GM19193 (cell line): ENCODE results near the gene RPN2.

Source experiments
- POLR2A ChIP-seq: IDR thresholded peaks from 4 replicates; pipeline ENCODE4 v1.6.1; 2011; ENCODE audit not compliant: insufficient read depth, insufficient read length; ENCODE audit errors: extremely low read depth

Gene RPN2

DNA sequence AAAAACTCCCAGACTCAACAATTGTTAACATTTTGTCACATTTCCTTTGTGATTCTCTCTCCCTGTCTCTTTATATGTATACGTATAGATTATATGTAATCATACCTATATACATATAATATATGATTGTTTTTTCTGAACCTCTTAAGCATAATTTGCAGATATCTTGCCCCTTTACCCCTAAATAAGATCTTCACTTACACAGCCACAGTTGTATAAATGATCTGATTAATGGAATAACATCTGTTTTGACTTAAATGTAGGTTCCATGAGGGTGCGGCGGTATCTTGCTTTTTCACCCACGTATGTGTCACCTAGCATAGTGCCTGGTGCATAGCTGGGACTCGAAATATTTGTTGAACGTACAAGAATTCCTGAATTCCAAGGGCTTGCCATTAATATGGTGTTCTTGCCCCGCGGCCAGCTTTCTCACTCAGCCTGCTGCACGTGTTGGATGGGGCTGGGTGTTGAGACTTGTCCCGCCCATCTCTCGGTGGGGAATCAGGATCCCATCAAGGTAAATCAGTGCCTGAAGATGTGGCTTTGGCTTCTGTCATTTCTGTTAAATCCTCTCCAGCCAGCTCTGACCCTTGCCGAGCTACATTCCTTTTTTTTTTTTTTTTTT, 99.9 kb downstream of the RPN2 start:
- no peak for TF ChIP-seq POLR2A

DNA sequence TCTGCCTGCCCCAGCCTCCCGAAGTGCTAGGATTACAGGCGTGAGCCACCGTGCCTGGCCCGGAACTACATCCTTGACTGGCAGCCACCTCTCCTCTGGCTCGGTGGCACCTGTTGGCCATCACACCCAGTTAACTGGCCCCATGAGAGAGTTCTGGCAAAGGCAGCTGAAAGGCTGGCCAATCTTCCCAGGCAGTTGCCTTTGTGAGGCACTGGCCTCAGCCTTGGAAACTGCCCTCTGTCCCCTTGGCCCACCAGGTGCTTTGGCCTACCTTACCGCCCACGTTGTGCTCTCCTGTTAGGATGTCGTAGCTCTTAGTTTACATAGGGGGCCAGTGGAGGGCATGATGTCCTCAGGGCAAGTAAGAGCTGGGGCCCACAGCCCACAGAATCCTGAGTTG, 100.7 kb downstream of the RPN2 start:
- TF ChIP-seq POLR2A = no peak

DNA sequence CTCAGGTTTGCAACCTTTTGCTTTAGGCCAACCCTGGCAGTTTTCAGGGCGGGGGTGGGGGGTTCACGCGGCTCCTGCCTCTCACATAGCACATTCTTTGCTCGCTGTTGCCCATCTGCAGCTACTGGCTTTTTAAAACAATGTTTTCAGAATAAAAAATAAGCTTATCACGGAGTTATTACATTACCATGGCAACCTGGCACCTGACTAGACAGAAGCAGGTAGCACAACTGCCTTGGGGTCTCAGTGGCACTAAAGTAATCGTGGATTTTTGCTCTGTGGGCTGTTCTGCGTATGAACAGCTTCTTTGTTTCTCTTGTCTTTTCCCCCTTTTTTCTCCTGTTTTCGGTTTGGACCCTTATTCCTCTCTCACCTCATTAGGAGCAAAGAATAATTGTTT, 101.3 kb downstream of the RPN2 start:
- no peak for TF ChIP-seq POLR2A

DNA sequence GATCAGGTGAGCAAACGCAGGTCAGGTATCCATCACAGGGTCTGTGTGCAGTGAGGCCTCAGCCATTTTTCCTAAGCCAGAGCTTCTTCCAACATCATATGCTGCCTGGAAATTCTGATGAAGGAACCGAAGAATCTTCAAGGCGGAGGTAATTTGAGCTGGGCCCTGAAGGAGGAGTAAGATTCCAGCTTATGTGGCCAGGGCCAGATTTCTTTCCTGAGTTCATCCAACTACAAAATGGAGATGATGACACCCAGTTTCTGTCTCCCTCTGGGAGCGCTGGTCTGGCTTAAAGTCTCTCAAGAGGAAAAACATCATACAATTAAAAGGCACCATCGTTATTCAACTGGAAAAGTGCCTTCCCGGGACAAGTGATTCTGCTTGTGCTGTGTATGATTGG, 103.4 kb downstream of the RPN2 start:
- no peak for TF ChIP-seq POLR2A

DNA sequence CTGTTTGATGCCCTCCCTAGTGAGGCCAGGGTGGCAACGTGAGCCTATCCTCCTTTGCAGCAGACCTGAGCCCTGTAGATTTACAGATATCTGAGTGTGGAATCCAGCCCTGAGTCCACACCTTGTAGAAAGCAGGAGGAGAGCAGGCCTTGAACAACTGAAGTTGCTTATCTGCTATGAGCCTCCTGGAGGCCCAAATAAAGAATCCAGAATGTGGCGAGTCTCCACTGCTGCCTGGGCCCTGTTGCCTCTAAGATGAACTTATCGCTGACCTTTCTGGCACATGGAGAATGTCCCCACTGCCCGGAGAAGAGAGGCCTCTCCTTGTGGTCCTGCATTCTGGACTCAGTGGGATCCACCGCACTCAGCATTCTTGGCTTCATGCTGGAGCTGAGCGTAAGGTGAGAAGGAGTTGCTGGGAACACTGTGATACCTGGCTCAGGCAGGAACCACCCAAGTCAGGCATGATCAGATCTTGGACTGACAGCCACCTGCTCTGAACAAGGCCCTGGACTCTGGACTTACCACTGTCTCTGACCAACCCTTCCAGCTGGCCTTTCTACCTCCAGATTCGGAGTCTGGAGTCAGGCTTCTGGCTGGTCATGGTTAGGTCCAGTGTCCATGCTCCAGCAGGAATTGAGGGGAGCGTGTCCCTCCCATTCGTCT, 104.5 kb downstream of the RPN2 start:
- TF ChIP-seq POLR2A = no peak

DNA sequence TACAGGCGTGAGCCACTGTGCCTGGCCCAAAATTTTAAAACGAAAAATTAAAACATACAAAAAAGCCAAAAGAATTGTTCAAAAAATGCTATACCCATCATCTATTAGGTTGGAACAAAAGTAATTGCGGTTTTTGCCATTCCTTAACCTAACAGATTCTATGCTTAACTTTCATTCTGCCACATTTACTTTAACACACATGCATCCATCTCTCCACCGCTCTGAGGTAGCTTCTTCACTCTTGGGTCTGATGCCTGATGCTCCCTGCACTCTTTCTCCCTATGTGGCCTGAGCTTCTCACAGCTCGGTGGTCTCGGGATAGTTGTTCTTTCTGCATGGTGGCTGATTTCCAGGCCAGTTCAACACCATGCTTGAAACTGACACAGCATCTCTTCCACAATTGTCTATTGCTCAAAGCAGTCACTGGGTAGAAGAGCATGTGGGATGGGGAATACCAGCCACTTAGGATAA, 105.6 kb downstream of the RPN2 start:
- no peak for TF ChIP-seq POLR2A

DNA sequence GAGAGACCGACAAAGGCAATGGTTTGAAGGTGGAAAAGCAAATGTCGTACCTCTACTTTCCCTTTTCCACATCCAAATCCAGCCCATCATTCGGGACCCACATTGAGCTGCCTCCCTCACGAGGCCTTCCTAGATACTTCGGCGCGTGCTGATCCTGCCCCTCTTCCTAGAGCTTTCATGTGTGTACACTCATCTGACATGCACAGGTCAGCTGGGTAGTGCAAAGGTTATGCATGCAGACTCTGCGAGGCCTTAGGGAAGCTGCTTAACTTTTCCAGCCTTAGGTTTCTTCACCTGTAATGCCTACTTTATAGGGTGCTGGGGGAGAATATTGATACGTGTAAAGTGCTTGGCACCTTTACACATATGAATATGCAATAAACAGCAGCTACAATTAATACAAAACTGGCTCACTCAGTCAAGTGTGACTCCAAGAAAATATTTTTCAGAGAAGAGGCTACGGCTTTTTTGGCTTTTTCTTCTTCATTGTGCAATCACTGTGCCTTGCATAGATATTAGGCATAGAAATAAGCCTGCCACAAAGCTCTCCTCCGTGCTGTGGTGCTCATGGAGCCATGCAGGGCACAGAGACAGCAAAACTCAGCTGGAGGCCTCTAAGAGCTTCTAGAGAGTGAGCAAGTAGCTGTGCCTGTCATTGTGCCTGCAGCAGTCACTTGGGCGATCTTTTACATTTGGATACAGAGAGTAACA, 106.7 kb downstream of the RPN2 start:
- no peak for TF ChIP-seq POLR2A

DNA sequence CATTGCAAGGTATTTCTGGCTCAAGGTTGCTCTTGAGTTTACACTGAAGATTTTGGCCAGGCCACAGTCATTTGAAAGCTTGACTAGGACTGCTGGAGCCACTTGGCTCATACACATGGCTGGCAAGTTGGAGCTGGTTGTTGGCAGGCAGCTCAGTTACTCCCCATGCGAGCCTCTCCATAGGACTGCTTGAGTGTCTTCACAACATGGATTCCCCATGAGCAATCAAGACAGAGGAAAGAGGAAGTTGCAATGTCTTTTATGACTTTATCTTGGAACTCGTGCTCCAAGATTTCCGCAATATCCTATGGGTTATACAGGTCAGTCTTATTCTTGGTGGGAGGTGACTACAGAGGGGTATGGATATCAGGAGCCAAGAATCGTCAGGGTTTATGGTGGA, 109.0 kb downstream of the RPN2 start:
- no peak for TF ChIP-seq POLR2A

DNA sequence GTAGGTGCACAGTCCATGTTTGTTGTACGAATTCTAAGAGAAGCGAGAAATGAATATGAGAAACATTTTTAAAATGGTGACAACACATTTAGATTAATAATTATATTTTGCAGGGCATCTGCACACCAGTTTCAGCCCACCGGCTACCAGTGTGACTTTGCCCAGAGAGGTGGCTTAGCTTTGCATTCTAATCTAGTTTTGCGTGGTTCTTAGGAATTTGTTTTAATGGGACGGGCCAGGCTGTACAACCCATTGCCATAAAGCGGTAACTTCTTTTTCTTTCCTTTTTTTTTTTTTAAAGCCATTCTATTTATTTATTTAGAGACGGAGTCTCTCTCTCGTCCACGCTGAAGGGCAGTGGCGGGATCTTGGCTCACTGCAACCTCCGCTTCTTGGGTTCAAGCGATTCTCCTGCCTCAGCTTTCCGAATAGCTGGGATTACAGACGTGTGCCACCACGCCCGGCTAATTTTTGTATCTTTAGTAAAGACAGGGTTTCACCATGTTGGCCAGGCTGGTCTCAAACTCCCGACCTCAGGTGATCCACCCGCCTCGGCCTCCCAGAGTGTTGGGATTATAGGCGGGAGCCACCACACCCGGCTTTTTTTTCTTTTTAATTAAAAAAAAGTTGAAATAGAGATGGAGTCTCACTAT, 111.2 kb downstream of the RPN2 start:
- no peak for TF ChIP-seq POLR2A
